B cell (primary cell): Measurements from ENCODE around the gene LIMK2. TPM values are rescaled to one million over a fixed set of nuclear protein-coding genes. Genes with fewer than 3 reads are reported as not detected.

ENCODE experiments used
- ATAC-seq: fragments of 200-7000 bp; cut with Tn5 transposase; one replicate; pipeline ENCODE4 v1.10.0; 2021; ENCODE audit warnings: low read depth, mild to moderate bottlenecking, moderate number of reproducible peaks, moderate library complexity
- CTCF ChIA-PET: fragments of 350-600 bp; sonication (Branson Sonifier 250); formaldehyde crosslinking; loops from one replicate; lab custom pipeline; 2021; ENCODE audit warnings: antibody characterized with exemption, inconsistent platforms; lab: Charles Lee
- POLR2A ChIA-PET: fragments of 350-600 bp; sonication (Branson Sonifier 250); formaldehyde crosslinking; loops from one replicate; lab custom pipeline; 2021; ENCODE audit warnings: antibody characterized with exemption; lab: Charles Lee
- DNase-seq: peaks from one replicate; pipeline ENCODE4 v3.0.0; 2013
- H2AFZ ChIP-seq: 2 replicates; pipeline ENCODE4 v1.6.1; 2012; ENCODE audit warnings: mild to moderate bottlenecking, low read depth, low read length; ENCODE audit not compliant: insufficient read depth, poor library complexity, severe bottlenecking
- H3K27ac ChIP-seq, 2 donors: 1 replicate in 1 of 2; 2 replicates in 1 of 2; pipeline ENCODE4 v1.5.1; 2012 to 2013; ENCODE audit warnings: low read length in 2 of 2, mild to moderate bottlenecking in 2 of 2, moderate library complexity in 1 of 2
- H3K27me3 ChIP-seq, 4 experiments: fragments of 200-600 bp in 1 of 4; sonication (generic) in 1 of 4; replicated peaks in 1 of 4; 1 replicate in 2 of 4; 2 replicates in 2 of 4; pipeline versions ENCODE4 v1.6.1 to v1.7.0; 2013 to 2016; ENCODE audit warnings: low read length in 3 of 4, mild to moderate bottlenecking in 2 of 4, mixed read lengths in 1 of 4, moderate library complexity in 1 of 4; ENCODE audit not compliant: insufficient read depth in 4 of 4, control insufficient read depth in 3 of 4; ENCODE audit errors: control extremely low read depth in 1 of 4
- H3K36me3 ChIP-seq, 2 experiments: replicated peaks in 1 of 2; 1 replicate in 1 of 2; 2 replicates in 1 of 2; pipeline versions ENCODE4 v1.6.1 to v1.7.1; 2013; ENCODE audit warnings: low read length in 1 of 2; ENCODE audit not compliant: insufficient read depth in 2 of 2, control insufficient read depth in 1 of 2; ENCODE audit errors: control extremely low read depth in 1 of 2, extremely low read depth in 1 of 2
- H3K4me1 ChIP-seq, 2 donors: fragments of 200-600 bp in 1 of 2; sonication (generic) in 1 of 2; 1 replicate in 1 of 2; 2 replicates in 1 of 2; pipeline versions ENCODE4 v1.5.1 to v1.6.1; 2013 to 2017; ENCODE audit warnings: low read length in 2 of 2; ENCODE audit not compliant: control insufficient read depth in 2 of 2, insufficient read depth in 2 of 2
- H3K4me2 ChIP-seq: replicated peaks from 2 replicates; pipeline ENCODE3; 2012; ENCODE audit warnings: mild to moderate bottlenecking, low read depth, low read length; ENCODE audit not compliant: poor library complexity, severe bottlenecking
- H3K4me3 ChIP-seq, 5 experiments: fragments of 200-600 bp in 1 of 5; sonication (generic) in 1 of 5; 1 replicate in 3 of 5; 2 replicates in 2 of 5; pipeline versions ENCODE4 v1.5.1 to v1.7.0; 2011 to 2016; ENCODE audit warnings: low read length in 4 of 5, mild to moderate bottlenecking in 4 of 5, low read depth in 2 of 5, control low read depth in 1 of 5, moderate library complexity in 1 of 5; ENCODE audit not compliant: insufficient read depth in 1 of 5; ENCODE audit errors: control extremely low read depth in 1 of 5, extremely low read depth in 1 of 5
- H3K79me2 ChIP-seq: fragments of 200-600 bp; sonication (generic); one replicate; pipeline ENCODE4 v1.6.0; 2016; ENCODE audit warnings: low read length; ENCODE audit not compliant: control insufficient read depth, insufficient read depth
- H3K9ac ChIP-seq: fragments of 200-600 bp; sonication (generic); 2 replicates; pipeline ENCODE4 v1.6.1; 2017; ENCODE audit warnings: mild to moderate bottlenecking, low read length, moderate library complexity
- H3K9me3 ChIP-seq, 3 donors: one replicate each; pipeline versions ENCODE4 v1.6.1 to v1.7.1; 2013; ENCODE audit warnings: low read length in 2 of 3; ENCODE audit not compliant: control insufficient read depth in 2 of 3, insufficient read depth in 1 of 3; ENCODE audit errors: control extremely low read depth in 1 of 3
- H4K20me1 ChIP-seq: 2 replicates; pipeline ENCODE4 v1.6.0; 2012; ENCODE audit warnings: mild to moderate bottlenecking, low read length; ENCODE audit not compliant: insufficient read depth, control insufficient read depth, poor library complexity, severe bottlenecking
- H3K27ac Mint-ChIP-seq: one replicate; pipeline ENCODE4 v1.8.0; 2021; ENCODE audit warnings: mixed read lengths
- H3K27me3 Mint-ChIP-seq: one replicate; pipeline ENCODE4 v1.8.0; 2021; ENCODE audit warnings: mixed read lengths
- H3K4me1 Mint-ChIP-seq: one replicate; pipeline ENCODE4 v1.8.0; 2021; ENCODE audit warnings: mixed read lengths
- H3K4me3 Mint-ChIP-seq: one replicate; pipeline ENCODE4 v1.8.0; 2021; ENCODE audit warnings: mixed read lengths
- H3K9me3 Mint-ChIP-seq: one replicate; pipeline ENCODE4 v1.8.0; 2022; ENCODE audit warnings: mixed read lengths; ENCODE audit not compliant: insufficient read depth
- EZH2 ChIP-seq: IDR thresholded peaks from 2 replicates; pipeline ENCODE4 v1.6.1; 2012; ENCODE audit warnings: borderline replicate concordance, low read depth, mild to moderate bottlenecking, moderate library complexity, low read length; ENCODE audit not compliant: insufficient read depth, poor library complexity, severe bottlenecking
- WGBS: methylation state at CpG from one replicate; pipeline ENCODE4 v1.1.5; 2013; ENCODE audit warnings: missing lambda C conversion rate; ENCODE audit not compliant: insufficient coverage; 5-methylcytosine and 5-hydroxymethylcytosine counted together
- intact Hi-C: fragments of 100-400 bp; cut with micrococcal nuclease; formaldehyde crosslinking; loops from one replicate; pipeline ENCODE4 v1.10.0; 2022
- polyA plus RNA-seq: library from polyadenylated mRNA; depleted of rRNA; stranded (reverse); fragments of >200 nt; gene quantifications from 2 replicates; pipeline ENCODE4 v1.2.3, GENCODE V29; 2012
- total RNA-seq, 2 donors: library from RNA; stranded (reverse); fragments of 120-200 nt in 1 of 2; gene quantifications; 1 replicate in 1 of 2; 2 replicates in 1 of 2; pipeline versions ENCODE4 v1.2.3 to v1.2.4, GENCODE V29; 2013 to 2022
- TF ChIP-seq, protein P1 (sequence below): fragments of 200-600 bp; IDR thresholded peaks from one replicate; pipeline ENCODE4 v1.8.0; 2022; ENCODE audit warnings: antibody characterized with exemption, mild to moderate bottlenecking

The LIMK2 gene
- total and polyA plus RNA-seq, 2 donors (not counting 1 experiment from before 2014, with no cell fraction given) = 6.8 to 20.2 TPM

DNA sequence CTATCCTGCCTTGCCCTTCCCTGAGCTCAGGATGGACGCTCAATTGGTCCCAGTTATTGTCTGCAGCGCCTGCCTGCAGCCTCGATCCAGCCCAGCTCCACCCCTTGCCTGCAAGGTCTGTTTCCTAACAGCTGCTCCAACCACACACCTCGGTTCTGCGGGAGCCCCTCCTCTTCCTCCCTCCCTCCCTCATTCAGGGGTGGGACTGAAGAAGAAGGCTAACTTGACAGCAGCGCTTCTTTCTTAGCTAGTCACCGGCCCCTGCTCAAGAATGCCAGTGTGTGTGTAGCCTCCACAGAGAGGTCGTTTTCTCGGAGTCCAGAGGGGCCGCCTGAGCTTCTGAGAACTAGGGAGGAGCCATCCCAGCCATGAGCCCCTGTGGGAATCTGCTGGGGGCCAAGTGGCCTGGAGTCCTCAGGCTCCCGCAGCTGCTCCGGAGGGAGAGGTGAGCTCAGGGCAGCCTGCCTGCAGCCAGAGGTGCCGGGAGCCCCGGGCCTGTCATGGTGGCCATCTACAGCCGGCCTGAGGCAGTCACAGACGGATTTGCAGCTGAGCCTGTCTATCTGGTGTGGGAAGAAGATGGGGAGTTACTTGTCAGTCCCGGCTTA lies 36.1 kb downstream of the LIMK2 start:
- H4K20me1 ChIP-seq = no peaks in the 10 kb centered on the region
- no peaks in the 10 kb centered on the region for H3K27me3 Mint-ChIP-seq
- H3K27me3 ChIP-seq = no peaks in the 10 kb centered on the region
- peak; percentile 35 for DNase-seq
- WGBS = 55% methylated on average over 13 of the region's 17 CpGs
- H2AFZ ChIP-seq = no peak overlapping the region
- peaks cover 5% of the 10 kb centered on the region for H3K4me1 Mint-ChIP-seq
- peaks cover 6% of the 10 kb centered on the region for H3K79me2 ChIP-seq
- H3K27ac Mint-ChIP-seq = no peak overlapping the region
- CTCF ChIA-PET = interaction anchor here (0.7 to 2.0 kb wide), 2 partner anchors 23 to 102 kb away, joined by 3 to 6 read pairs; no protein-coding TSS in a partner anchor
- H3K4me3 ChIP-seq = no peak overlapping the region
- no peak for TF ChIP-seq EZH2
- TF ChIP-seq, protein P1, sequence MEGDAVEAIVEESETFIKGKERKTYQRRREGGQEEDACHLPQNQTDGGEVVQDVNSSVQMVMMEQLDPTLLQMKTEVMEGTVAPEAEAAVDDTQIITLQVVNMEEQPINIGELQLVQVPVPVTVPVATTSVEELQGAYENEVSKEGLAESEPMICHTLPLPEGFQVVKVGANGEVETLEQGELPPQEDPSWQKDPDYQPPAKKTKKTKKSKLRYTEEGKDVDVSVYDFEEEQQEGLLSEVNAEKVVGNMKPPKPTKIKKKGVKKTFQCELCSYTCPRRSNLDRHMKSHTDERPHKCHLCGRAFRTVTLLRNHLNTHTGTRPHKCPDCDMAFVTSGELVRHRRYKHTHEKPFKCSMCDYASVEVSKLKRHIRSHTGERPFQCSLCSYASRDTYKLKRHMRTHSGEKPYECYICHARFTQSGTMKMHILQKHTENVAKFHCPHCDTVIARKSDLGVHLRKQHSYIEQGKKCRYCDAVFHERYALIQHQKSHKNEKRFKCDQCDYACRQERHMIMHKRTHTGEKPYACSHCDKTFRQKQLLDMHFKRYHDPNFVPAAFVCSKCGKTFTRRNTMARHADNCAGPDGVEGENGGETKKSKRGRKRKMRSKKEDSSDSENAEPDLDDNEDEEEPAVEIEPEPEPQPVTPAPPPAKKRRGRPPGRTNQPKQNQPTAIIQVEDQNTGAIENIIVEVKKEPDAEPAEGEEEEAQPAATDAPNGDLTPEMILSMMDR = no peak
- H3K9me3 ChIP-seq = no peaks in the 10 kb centered on the region
- ATAC-seq = peak; percentile 60
- H3K4me3 Mint-ChIP-seq = no peak overlapping the region
- intact Hi-C loops = no loop called here
- peak overlapping the region; percentile 36 for H3K4me2 ChIP-seq
- H3K27ac ChIP-seq = no peak overlapping the region
- POLR2A ChIA-PET = no interaction called here
- H3K4me1 ChIP-seq = peaks cover 5 to 10% of the 10 kb centered on the region in 2 donors
- no peaks in the 10 kb centered on the region for H3K9me3 Mint-ChIP-seq
- no peak overlapping the region for H3K9ac ChIP-seq
- H3K36me3 ChIP-seq = peaks cover 0 to 7% of the 10 kb centered on the region in 2 experiments
